Stomach (tissue), 9 donors: ENCODE data around the gene RAB8B. TPM values are rescaled to one million over a fixed set of nuclear protein-coding genes. Genes with fewer than 3 reads are reported as not detected.

ENCODE experiments used
- DNase-seq, 2 donors: peaks; one replicate each; pipeline versions ENCODE4 v3.0.0 to v3.0.0-alpha.2; 2013 to 2019
- H3K27ac ChIP-seq, 5 donors: fragments of 200-600 bp in 4 of 5; sonication (generic) in 4 of 5; one replicate each; pipeline ENCODE4 v1.5.1; 2013 to 2019; ENCODE audit warnings: mild to moderate bottlenecking in 1 of 5, moderate library complexity in 1 of 5
- H3K27me3 ChIP-seq, 3 donors: fragments of 200-600 bp; sonication (generic); one replicate each; pipeline ENCODE4 v1.5.1; 2017 to 2019; ENCODE audit warnings: mixed run types in 1 of 3
- H3K36me3 ChIP-seq, 4 donors: fragments of 200-600 bp; sonication (generic); 1 replicate in 3 of 4; 2 replicates in 1 of 4; pipeline ENCODE4 v1.5.1; 2016 to 2019
- H3K4me1 ChIP-seq, 4 donors: fragments of 200-600 bp; sonication (generic); one replicate each; pipeline ENCODE4 v1.5.1; 2016 to 2019
- H3K4me3 ChIP-seq, 4 donors: fragments of 200-600 bp; sonication (generic) in 3 of 4; one replicate each; pipeline ENCODE4 v1.5.1; 2016 to 2019; ENCODE audit warnings: mild to moderate bottlenecking in 1 of 4
- H3K9me3 ChIP-seq, 4 donors: fragments of 200-600 bp; sonication (generic); one replicate each; pipeline ENCODE4 v1.5.1; 2016 to 2019
- EP300 ChIP-seq: sonication (generic); formaldehyde crosslinking; IDR thresholded peaks from one replicate; pipeline ENCODE4 v1.6.1; 2017; ENCODE audit warnings: antibody characterized with exemption
- POLR2A ChIP-seq, 4 donors: fragments of 450-650 bp; IDR thresholded peaks; one replicate each; pipeline ENCODE4 v1.6.1; 2016; ENCODE audit warnings: antibody characterized with exemption in 4 of 4, control low read depth in 2 of 4, mild to moderate bottlenecking in 1 of 4, moderate library complexity in 1 of 4
- POLR2AphosphoS5 ChIP-seq, 3 donors: sonication (generic); formaldehyde crosslinking; IDR thresholded peaks; one replicate each; pipeline ENCODE4 v1.6.1; 2016; ENCODE audit warnings: antibody characterized with exemption in 3 of 3
- WGBS, 5 donors: extraction: QIAGEN DNeasy Blood & Tissue Kit in 3 of 5; methylation state at CpG; one replicate each; pipeline versions ENCODE4 v1.1.5 to v1.1.7; 2013 to 2018; 5-methylcytosine and 5-hydroxymethylcytosine counted together
- intact Hi-C: fragments of 100-400 bp; cut with DNase I; formaldehyde crosslinking; loops from one replicate; pipeline ENCODE4 v1.15.1; 2023; ENCODE audit warnings: low total_unique reads
- polyA plus RNA-seq, 3 donors: library from polyadenylated mRNA; stranded (reverse); fragments of 200-250 nt; gene quantifications; one replicate each; pipeline ENCODE4 v1.2.3, GENCODE V29; 2013
- total RNA-seq, 5 donors: library from RNA; depleted of rRNA; stranded (reverse); fragments of >200 nt; gene quantifications; one replicate each; pipeline versions ENCODE4 v1.1.0 to v1.2.3, GENCODE V29; 2014 to 2016
- TF ChIP-seq, protein P1 (sequence below), 7 experiments: fragments of 450-650 bp in 4 of 7; fragments of 200-600 bp in 3 of 7; sonication (generic) in 3 of 7; IDR thresholded peaks; one replicate each; pipeline ENCODE4 v1.5.1; 2016 to 2019; ENCODE audit warnings: antibody characterized with exemption in 7 of 7, control low read depth in 2 of 7, mild to moderate bottlenecking in 1 of 7
- donor health status: healthy with polysubstance abuse.
- donor health status: Bipolar disorder and iron deficiency.
- donor health status: healthy.

Gene RAB8B
- total and polyA plus RNA-seq, 8 donors: 2.0 to 103 (median 13.5) TPM

DNA sequence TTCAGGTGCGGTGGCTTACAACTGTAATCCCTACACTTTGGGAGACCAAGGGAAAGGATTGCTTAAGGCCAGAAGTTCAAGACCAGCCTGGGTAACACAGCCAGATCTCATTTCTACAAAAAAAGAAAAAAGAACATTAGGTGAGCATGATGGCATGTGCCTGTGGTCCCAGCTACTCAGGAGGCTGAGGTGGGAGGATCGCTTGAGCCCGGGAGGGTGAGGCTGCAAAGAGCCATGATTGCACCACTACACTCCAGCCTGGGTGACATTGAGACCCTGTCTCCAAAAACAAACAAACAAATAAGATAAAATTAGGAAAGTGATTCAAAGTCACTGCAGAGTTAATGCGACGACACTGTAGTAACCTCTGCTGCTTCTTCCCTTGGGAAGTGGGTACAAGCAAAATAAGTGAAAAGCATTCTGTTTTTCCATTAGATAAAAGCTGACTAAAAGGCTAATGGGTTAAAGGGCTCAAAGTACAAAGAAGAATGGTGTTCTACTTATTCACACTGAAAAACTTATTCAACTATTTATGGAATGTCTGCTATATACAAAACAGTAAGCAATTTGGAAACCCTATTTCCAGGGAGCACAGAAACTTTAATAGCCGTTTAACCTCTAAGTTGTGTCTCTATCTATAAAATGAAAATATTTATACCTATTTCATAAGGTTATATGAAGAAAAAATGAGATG lies 24.1 kb upstream of the RAB8B start:
- DNase-seq: no peak
- intact Hi-C loops: no loop called here
- Histone ChIP-seq H3K9me3 (no peaks in the 10 kb centered on the region), H3K4me1 (no peaks in the 10 kb centered on the region), H3K27ac (no peak overlapping the region), H3K27me3 (no peaks in the 10 kb centered on the region), H3K36me3 (no peaks in the 10 kb centered on the region), H3K4me3 (no peak overlapping the region)
- 88 to 92% (median 90%) methylated on average over 6 of the region's 6 CpGs for WGBS, 5 donors
- TF ChIP-seq POLR2AphosphoS5 (IDR thresholded peaks at IDR 0.05): no peak
- TF ChIP-seq EP300: no peak
- TF ChIP-seq POLR2A (IDR thresholded peaks at IDR 0.05): no peak
- TF ChIP-seq, protein P1, sequence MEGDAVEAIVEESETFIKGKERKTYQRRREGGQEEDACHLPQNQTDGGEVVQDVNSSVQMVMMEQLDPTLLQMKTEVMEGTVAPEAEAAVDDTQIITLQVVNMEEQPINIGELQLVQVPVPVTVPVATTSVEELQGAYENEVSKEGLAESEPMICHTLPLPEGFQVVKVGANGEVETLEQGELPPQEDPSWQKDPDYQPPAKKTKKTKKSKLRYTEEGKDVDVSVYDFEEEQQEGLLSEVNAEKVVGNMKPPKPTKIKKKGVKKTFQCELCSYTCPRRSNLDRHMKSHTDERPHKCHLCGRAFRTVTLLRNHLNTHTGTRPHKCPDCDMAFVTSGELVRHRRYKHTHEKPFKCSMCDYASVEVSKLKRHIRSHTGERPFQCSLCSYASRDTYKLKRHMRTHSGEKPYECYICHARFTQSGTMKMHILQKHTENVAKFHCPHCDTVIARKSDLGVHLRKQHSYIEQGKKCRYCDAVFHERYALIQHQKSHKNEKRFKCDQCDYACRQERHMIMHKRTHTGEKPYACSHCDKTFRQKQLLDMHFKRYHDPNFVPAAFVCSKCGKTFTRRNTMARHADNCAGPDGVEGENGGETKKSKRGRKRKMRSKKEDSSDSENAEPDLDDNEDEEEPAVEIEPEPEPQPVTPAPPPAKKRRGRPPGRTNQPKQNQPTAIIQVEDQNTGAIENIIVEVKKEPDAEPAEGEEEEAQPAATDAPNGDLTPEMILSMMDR (IDR thresholded peaks at IDR 0.05): no peak

DNA sequence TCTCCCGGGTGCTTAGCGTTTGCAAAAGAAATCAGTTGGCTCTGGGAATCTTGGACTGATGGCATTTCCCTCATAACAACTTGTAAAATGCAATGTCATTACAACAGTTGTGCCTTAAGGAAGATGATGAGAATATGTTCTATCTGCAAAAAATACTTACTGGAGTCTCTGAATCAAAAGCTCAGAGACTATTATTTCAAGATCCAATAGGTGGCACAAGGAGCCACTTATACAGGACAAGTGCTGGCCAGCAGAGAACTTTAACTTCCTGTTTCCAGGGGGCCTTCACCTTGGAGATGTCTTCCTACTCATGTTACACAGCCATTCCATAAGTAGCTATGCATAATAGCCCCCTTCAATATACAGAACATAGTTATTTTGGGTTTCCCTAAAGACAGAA lies 23.2 kb upstream of the RAB8B start:
- no peaks in the 10 kb centered on the region for H3K27me3 ChIP-seq
- intact Hi-C loops: no loop called here
- DNase-seq: no peak
- 83 to 94% (median 90%) methylated on average over 2 of the region's 2 CpGs for WGBS, 5 donors
- no peaks in the 10 kb centered on the region for H3K36me3 ChIP-seq
- H3K9me3 ChIP-seq: no peaks in the 10 kb centered on the region
- no peaks in the 10 kb centered on the region for H3K4me1 ChIP-seq
- H3K4me3 ChIP-seq: no peak overlapping the region
- TF ChIP-seq POLR2AphosphoS5 (IDR thresholded peaks at IDR 0.05): no peak
- TF ChIP-seq, protein P1 (IDR thresholded peaks at IDR 0.05): no peak
- H3K27ac ChIP-seq: no peak overlapping the region

DNA sequence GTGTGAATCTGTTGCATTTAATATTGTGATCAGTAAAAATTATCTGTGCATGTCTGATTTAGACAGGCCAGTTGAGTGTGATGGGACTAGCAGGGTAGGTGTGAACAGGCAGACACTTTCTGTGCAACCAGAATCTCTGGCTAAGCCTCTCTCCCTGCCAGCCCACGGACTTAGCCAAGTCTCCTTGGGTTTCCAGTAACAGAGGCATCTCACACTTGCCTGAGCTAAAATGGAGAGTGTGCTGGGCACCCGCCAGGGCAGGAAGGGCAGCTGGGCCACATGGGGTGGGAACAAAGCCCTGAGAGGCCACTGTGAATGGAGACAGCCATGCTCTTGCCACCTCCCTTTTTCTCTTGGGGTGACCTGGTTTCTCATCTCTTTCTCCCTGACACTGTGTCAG lies 19.6 kb upstream of the RAB8B start:
- intact Hi-C loops: no loop called here
- Histone ChIP-seq H3K36me3 (no peaks in the 10 kb centered on the region), H3K4me1 (no peaks in the 10 kb centered on the region), H3K4me3 (no peak overlapping the region), H3K9me3 (no peaks in the 10 kb centered on the region), H3K27ac (no peak overlapping the region), H3K27me3 (no peaks in the 10 kb centered on the region)
- no peak for TF ChIP-seq EP300
- TF ChIP-seq, protein P1 (IDR thresholded peaks at IDR 0.05): no peak
- TF ChIP-seq POLR2A (IDR thresholded peaks at IDR 0.05): no peak
- no peak for TF ChIP-seq POLR2AphosphoS5 (IDR thresholded peaks at IDR 0.05)
- DNase-seq: no peak
- 73 to 85% (median 81%) methylated on average over 2 of the region's 2 CpGs for WGBS, 5 donors

GRCh38 chr15:63172376-63172775 lies 17.0 kb upstream of the RAB8B start:
- Histone ChIP-seq H3K9me3 (no peaks in the 10 kb centered on the region), H3K4me1 (no peaks in the 10 kb centered on the region), H3K27me3 (no peaks in the 10 kb centered on the region), H3K36me3 (no peaks in the 10 kb centered on the region), H3K4me3 (no peak overlapping the region), H3K27ac (no peak overlapping the region)
- DNase-seq: no peak
- no peak for TF ChIP-seq POLR2AphosphoS5 (IDR thresholded peaks at IDR 0.05)
- TF ChIP-seq, protein P1 (IDR thresholded peaks at IDR 0.05): no peak
- TF ChIP-seq POLR2A (IDR thresholded peaks at IDR 0.05): no peak
- no peak for TF ChIP-seq EP300
- intact Hi-C loops: no loop called here
- 88 to 97% (median 92%) methylated on average over 5 of the region's 5 CpGs for WGBS, 5 donors
